Measurements from ENCODE around the gene DNPH1. TPM values are rescaled to one million over a fixed set of nuclear protein-coding genes. Genes with fewer than 3 reads are reported as not detected.

The DNPH1 gene
- total and polyA plus RNA-seq, 2 experiments from 2014 or later, result 29.2 to 50.0 TPM

DNA sequence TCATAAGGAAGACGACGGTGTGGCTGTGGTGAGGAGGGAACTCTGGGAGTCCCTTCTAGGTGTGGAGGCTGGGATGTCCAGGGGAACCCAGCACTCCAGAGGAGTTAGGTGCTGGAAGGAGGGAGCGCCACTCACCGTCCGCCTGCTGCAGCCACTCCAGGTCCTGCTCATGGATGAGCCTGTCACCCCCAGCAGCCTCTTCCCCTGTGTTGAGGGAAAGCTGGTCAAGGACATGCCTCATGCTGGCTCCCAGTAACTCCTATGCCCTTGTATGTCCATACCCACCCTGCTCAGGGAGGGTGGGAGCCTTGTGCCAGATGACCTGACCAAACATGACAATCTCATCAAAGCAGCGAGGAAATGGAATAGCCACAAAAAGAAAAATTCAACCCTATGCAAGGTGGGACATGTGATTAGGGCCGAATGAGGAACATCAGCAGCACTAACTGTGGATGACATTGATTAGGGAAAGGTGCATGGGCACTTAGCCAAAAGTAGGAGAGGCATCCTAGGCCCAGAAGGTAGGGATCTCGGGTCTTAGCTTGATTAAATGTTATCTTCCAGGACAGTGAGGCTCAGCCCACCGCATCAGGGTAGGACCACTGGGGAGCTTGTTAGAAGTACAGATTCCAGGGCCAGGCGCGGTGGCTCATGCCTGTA lies 3.0 kb downstream of the DNPH1 start:
- H3K9me2 ChIP-seq (ENCODE audit: insufficient read depth), result no peaks in the 10 kb centered on the region
- Mint-ChIP-seq H3K27ac (no peak overlapping the region; the same call in 1 of the 2 replicates), H3K4me1 (peaks cover 19% of the 10 kb centered on the region), H3K4me3 (no peak overlapping the region; the same call in 2 of the 3 replicates), H3K36me3 (ENCODE audit: low read depth) (peaks cover 13% of the 10 kb centered on the region), H3K9me3 (no peaks in the 10 kb centered on the region; the same call in 2 of the 3 replicates), H3K27me3 (ENCODE audit: insufficient read depth, low read depth, poor library complexity) (peaks cover 25% of the 10 kb centered on the region)
- no peak overlapping the region for H3K4me2 ChIP-seq
- ATAC-seq (no peak), DNase-seq (ENCODE audit: low spot score) (no peak)
- no peak for TF ChIP-seq POLR2AphosphoS5 (IDR thresholded peaks at IDR 0.05; ENCODE audit: low read depth)
- no peak for TF ChIP-seq ZNF331 (CRISPR knock-in tag; IDR thresholded peaks at IDR 0.05; ENCODE audit: low read depth)
- TF ChIP-seq CTCF (conservative IDR thresholded peaks at IDR 0.05; ENCODE audit: low read depth in 2 of 2), result no peak
- TF ChIP-seq CREB1 (CRISPR knock-in tag; IDR thresholded peaks at IDR 0.05; ENCODE audit: low read depth), result no peak
- TF ChIP-seq NANOG (IDR thresholded peaks at IDR 0.05; ENCODE audit: borderline replicate concordance), result no peak
- TF ChIP-seq JUNB (IDR thresholded peaks at IDR 0.05; ENCODE audit: unreplicated experiment), result no peak
- TF ChIP-seq EZH2phosphoT487 (IDR thresholded peaks at IDR 0.05; ENCODE audit: unreplicated experiment), result no peak
- TF ChIP-seq ZNF114 (CRISPR knock-in tag; IDR thresholded peaks at IDR 0.05), result no peak
- TF ChIP-seq, protein P1, sequence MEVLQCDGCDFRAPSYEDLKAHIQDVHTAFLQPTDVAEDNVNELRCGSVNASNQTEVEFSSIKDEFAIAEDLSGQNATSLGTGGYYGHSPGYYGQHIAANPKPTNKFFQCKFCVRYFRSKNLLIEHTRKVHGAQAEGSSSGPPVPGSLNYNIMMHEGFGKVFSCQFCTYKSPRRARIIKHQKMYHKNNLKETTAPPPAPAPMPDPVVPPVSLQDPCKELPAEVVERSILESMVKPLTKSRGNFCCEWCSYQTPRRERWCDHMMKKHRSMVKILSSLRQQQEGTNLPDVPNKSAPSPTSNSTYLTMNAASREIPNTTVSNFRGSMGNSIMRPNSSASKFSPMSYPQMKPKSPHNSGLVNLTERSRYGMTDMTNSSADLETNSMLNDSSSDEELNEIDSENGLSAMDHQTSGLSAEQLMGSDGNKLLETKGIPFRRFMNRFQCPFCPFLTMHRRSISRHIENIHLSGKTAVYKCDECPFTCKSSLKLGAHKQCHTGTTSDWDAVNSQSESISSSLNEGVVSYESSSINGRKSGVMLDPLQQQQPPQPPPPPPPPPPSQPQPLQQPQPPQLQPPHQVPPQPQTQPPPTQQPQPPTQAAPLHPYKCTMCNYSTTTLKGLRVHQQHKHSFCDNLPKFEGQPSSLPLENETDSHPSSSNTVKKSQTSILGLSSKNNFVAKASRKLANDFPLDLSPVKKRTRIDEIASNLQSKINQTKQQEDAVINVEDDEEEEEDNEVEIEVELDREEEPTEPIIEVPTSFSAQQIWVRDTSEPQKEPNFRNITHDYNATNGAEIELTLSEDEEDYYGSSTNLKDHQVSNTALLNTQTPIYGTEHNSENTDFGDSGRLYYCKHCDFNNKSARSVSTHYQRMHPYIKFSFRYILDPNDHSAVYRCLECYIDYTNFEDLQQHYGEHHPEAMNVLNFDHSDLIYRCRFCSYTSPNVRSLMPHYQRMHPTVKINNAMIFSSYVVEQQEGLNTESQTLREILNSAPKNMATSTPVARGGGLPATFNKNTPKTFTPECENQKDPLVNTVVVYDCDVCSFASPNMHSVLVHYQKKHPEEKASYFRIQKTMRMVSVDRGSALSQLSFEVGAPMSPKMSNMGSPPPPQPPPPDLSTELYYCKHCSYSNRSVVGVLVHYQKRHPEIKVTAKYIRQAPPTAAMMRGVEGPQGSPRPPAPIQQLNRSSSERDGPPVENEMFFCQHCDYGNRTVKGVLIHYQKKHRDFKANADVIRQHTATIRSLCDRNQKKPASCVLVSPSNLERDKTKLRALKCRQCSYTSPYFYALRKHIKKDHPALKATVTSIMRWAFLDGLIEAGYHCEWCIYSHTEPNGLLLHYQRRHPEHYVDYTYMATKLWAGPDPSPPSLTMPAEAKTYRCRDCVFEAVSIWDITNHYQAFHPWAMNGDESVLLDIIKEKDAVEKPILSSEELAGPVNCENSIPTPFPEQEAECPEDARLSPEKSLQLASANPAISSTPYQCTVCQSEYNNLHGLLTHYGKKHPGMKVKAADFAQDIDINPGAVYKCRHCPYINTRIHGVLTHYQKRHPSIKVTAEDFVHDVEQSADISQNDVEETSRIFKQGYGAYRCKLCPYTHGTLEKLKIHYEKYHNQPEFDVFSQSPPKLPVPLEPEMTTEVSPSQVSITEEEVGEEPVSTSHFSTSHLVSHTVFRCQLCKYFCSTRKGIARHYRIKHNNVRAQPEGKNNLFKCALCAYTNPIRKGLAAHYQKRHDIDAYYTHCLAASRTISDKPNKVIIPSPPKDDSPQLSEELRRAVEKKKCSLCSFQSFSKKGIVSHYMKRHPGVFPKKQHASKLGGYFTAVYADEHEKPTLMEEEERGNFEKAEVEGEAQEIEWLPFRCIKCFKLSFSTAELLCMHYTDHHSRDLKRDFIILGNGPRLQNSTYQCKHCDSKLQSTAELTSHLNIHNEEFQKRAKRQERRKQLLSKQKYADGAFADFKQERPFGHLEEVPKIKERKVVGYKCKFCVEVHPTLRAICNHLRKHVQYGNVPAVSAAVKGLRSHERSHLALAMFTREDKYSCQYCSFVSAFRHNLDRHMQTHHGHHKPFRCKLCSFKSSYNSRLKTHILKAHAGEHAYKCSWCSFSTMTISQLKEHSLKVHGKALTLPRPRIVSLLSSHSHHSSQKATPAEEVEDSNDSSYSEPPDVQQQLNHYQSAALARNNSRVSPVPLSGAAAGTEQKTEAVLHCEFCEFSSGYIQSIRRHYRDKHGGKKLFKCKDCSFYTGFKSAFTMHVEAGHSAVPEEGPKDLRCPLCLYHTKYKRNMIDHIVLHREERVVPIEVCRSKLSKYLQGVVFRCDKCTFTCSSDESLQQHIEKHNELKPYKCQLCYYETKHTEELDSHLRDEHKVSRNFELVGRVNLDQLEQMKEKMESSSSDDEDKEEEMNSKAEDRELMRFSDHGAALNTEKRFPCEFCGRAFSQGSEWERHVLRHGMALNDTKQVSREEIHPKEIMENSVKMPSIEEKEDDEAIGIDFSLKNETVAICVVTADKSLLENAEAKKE (CRISPR knock-in tag; IDR thresholded peaks at IDR 0.05), result no peak
- TF ChIP-seq ETS1 (IDR thresholded peaks at IDR 0.05), result no peak
- TF ChIP-seq, protein P2, sequence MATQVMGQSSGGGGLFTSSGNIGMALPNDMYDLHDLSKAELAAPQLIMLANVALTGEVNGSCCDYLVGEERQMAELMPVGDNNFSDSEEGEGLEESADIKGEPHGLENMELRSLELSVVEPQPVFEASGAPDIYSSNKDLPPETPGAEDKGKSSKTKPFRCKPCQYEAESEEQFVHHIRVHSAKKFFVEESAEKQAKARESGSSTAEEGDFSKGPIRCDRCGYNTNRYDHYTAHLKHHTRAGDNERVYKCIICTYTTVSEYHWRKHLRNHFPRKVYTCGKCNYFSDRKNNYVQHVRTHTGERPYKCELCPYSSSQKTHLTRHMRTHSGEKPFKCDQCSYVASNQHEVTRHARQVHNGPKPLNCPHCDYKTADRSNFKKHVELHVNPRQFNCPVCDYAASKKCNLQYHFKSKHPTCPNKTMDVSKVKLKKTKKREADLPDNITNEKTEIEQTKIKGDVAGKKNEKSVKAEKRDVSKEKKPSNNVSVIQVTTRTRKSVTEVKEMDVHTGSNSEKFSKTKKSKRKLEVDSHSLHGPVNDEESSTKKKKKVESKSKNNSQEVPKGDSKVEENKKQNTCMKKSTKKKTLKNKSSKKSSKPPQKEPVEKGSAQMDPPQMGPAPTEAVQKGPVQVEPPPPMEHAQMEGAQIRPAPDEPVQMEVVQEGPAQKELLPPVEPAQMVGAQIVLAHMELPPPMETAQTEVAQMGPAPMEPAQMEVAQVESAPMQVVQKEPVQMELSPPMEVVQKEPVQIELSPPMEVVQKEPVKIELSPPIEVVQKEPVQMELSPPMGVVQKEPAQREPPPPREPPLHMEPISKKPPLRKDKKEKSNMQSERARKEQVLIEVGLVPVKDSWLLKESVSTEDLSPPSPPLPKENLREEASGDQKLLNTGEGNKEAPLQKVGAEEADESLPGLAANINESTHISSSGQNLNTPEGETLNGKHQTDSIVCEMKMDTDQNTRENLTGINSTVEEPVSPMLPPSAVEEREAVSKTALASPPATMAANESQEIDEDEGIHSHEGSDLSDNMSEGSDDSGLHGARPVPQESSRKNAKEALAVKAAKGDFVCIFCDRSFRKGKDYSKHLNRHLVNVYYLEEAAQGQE (IDR thresholded peaks at IDR 0.05; ENCODE audit: unreplicated experiment), result no peak
- no peak for TF ChIP-seq STAT1 (IDR thresholded peaks at IDR 0.05; ENCODE audit: unreplicated experiment)
- H3F3A ChIP-seq (replicated peaks; ENCODE audit: low read depth), result peaks cover 6% of the 10 kb centered on the region; the same call in 1 of the 2 replicates
- H3K36me3 ChIP-seq (ENCODE audit: insufficient read depth), result no peaks in the 10 kb centered on the region
- peaks cover 24% of the 10 kb centered on the region for H3K27me3 ChIP-seq (ENCODE audit: insufficient read depth)
- H3K4me3 ChIP-seq, result no peak overlapping the region
- no peaks in the 10 kb centered on the region for H3K79me2 ChIP-seq (replicated peaks; ENCODE audit: insufficient read depth)
- no peak overlapping the region for H2AFZ ChIP-seq
- H4K20me1 ChIP-seq (replicated peaks; ENCODE audit: insufficient read depth), result no peaks in the 10 kb centered on the region
- 0 out of 2 replicates have a peak, but pooled peaks cover 10% of the 10 kb centered on the region for H3K4me1 ChIP-seq (ENCODE audit: insufficient read depth)
- no peak overlapping the region for H3K27ac ChIP-seq (ENCODE audit: low read depth)
